ENCODE measurements around the gene UNC13A. TPM values are rescaled to one million over a fixed set of nuclear protein-coding genes. Genes with fewer than 3 reads are reported as not detected.
A peak's percentile ranks its signal among the peaks of the same experiment; 100 is the strongest.

UNC13A gene
- polyA plus RNA-seq, 3 donors, result 0.01 TPM; not detected in 2

- Histone ChIP-seq H3K9ac (ENCODE audit: insufficient read depth, low read length, poor library complexity, severe bottlenecking) (peak overlapping the region; percentile 76), H3K27ac (ENCODE audit: low read depth in 1 of 2, low read length in 2 of 2) (peak overlapping the region in 1 of 2 donors; percentile 82), H4K20me1 (ENCODE audit: insufficient read depth, low read length) (peaks cover 38% of the 10 kb centered on the region), H3K9me3 (replicated peaks in 1 of 2; ENCODE audit: control insufficient read depth in 1 of 2, insufficient read depth in 1 of 2, low read length in 2 of 2) (no peaks in the 10 kb centered on the region), H3K36me3 (replicated peaks in 1 of 2; ENCODE audit: control insufficient read depth in 1 of 2, insufficient read depth in 2 of 2, low read length in 2 of 2) (peaks cover 5 to 10% of the 10 kb centered on the region in 2 donors), H3K4me3 (replicated peaks in 1 of 3; ENCODE audit: low read depth in 2 of 3, low read length in 3 of 3) (peak overlapping the region in 2 of 3 experiments; percentile 81 to 95), H3K4me1 (ENCODE audit: control insufficient read depth in 1 of 2, insufficient read depth in 2 of 2, low read length in 2 of 2) (peaks cover 56 to 63% of the 10 kb centered on the region in 2 donors), H2AFZ (ENCODE audit: insufficient read depth, low read depth, low read length, poor library complexity, severe bottlenecking) (peak overlapping the region; percentile 65), H3K4me2 (replicated peaks; ENCODE audit: extremely low read depth, low read length, poor library complexity, severe bottlenecking) (peak overlapping the region; percentile 93), H3K27me3 (ENCODE audit: control insufficient read depth in 2 of 2, insufficient read depth in 2 of 2, low read length in 2 of 2) (no peaks in the 10 kb centered on the region), H3K79me2 (ENCODE audit: insufficient read depth, low read length) (peaks cover 48% of the 10 kb centered on the region)
- H3K27me3 Mint-ChIP-seq (ENCODE audit: low read depth in 3 of 3), result peaks cover 0 to 4% (median 0%) of the 10 kb centered on the region in 3 donors
- peaks cover 3 to 17% of the 10 kb centered on the region in 2 donors for H3K36me3 Mint-ChIP-seq
- H3K27ac Mint-ChIP-seq, result peak overlapping the region; percentile 83 to 92 (median 89)
- H3K9me3 Mint-ChIP-seq, result peaks cover 0 to 1% (median 0%) of the 10 kb centered on the region in 7 donors
- peak overlapping the region; percentile 77 to 84 for H3K4me3 Mint-ChIP-seq
- intact Hi-C loops (cut with micrococcal nuclease), result loop anchor here in 1 of 2 donors (5.0 kb wide), 1 partner anchor 59 kb away; no protein-coding TSS in a partner anchor
- DNase-seq, result peak in 1 of 3 donors; percentile 70
- WGBS (ENCODE audit: insufficient coverage), result no CpG with 5 or more reads among the region's 4 CpGs
- H3K4me1 Mint-ChIP-seq, result peaks cover 58% of the 10 kb centered on the region
- TF ChIP-seq CTCF (IDR thresholded peaks at IDR 0.05), result no peak
These were observed 30.4 kb upstream of the UNC13A start for GRCh38 chr19:17718550-17718946.

- WGBS (ENCODE audit: insufficient coverage), result 96% methylated on average over 4 of the region's 4 CpGs
- intact Hi-C loops (cut with micrococcal nuclease), result loop anchor here in 1 of 2 donors (2.0 to 5.0 kb wide), 2 partner anchors 30 to 61 kb away; no protein-coding TSS in a partner anchor
These were observed 28.3 kb upstream of the UNC13A start for GRCh38 chr19:17716309-17716929.

More at GRCh38 chr19:17716309-17716929, 28.3 kb upstream of the UNC13A start:
- Histone ChIP-seq H3K36me3 (replicated peaks in 1 of 2; ENCODE audit: control insufficient read depth in 1 of 2, insufficient read depth in 2 of 2, low read length in 2 of 2) (no peaks in the 10 kb centered on the region), H3K9ac (ENCODE audit: insufficient read depth, low read length, poor library complexity, severe bottlenecking) (no peak overlapping the region), H2AFZ (ENCODE audit: insufficient read depth, low read depth, low read length, poor library complexity, severe bottlenecking) (no peak overlapping the region), H4K20me1 (ENCODE audit: insufficient read depth, low read length) (peaks cover 18% of the 10 kb centered on the region), H3K79me2 (ENCODE audit: insufficient read depth, low read length) (peaks cover 29% of the 10 kb centered on the region), H3K27ac (ENCODE audit: low read depth in 1 of 2, low read length in 2 of 2) (no peak overlapping the region), H3K4me1 (ENCODE audit: control insufficient read depth in 1 of 2, insufficient read depth in 2 of 2, low read length in 2 of 2) (peaks cover 45 to 48% of the 10 kb centered on the region in 2 donors), H3K27me3 (ENCODE audit: control insufficient read depth in 2 of 2, insufficient read depth in 2 of 2, low read length in 2 of 2) (no peaks in the 10 kb centered on the region), H3K4me2 (replicated peaks; ENCODE audit: extremely low read depth, low read length, poor library complexity, severe bottlenecking) (no peak overlapping the region), H3K9me3 (replicated peaks in 1 of 2; ENCODE audit: control insufficient read depth in 1 of 2, insufficient read depth in 1 of 2, low read length in 2 of 2) (no peaks in the 10 kb centered on the region), H3K4me3 (replicated peaks in 1 of 3; ENCODE audit: low read depth in 2 of 3, low read length in 3 of 3) (no peak overlapping the region)
- no peak overlapping the region for H3K4me3 Mint-ChIP-seq
- TF ChIP-seq CTCF (IDR thresholded peaks at IDR 0.05), result no peak
- peaks cover 0 to 1% (median 0%) of the 10 kb centered on the region in 7 donors for H3K9me3 Mint-ChIP-seq
- H3K4me1 Mint-ChIP-seq, result peaks cover 46% of the 10 kb centered on the region
- H3K27me3 Mint-ChIP-seq (ENCODE audit: low read depth in 3 of 3), result peaks cover 0 to 4% (median 3%) of the 10 kb centered on the region in 3 donors
- peak overlapping the region in 3 of 7 donors; percentile 40 to 92 (median 71) for H3K27ac Mint-ChIP-seq
- H3K36me3 Mint-ChIP-seq, result peaks cover 0 to 5% of the 10 kb centered on the region in 2 donors
- DNase-seq, result no peak

Measured in CD14-positive monocyte (primary cell).